RCC 7860 (cell line): ENCODE data around the gene COPS9.

Experiments used
- DNase-seq: peaks from one replicate; pipeline ENCODE4 v3.0.0-alpha.2; 2015; ENCODE audit warnings: low spot score
- FAIRE-seq: peaks from 2 replicates; lab custom pipeline; 2012; peaks lifted over from hg19 to GRCh38; lab: Jason Lieb, UNC

The COPS9 gene

DNA sequence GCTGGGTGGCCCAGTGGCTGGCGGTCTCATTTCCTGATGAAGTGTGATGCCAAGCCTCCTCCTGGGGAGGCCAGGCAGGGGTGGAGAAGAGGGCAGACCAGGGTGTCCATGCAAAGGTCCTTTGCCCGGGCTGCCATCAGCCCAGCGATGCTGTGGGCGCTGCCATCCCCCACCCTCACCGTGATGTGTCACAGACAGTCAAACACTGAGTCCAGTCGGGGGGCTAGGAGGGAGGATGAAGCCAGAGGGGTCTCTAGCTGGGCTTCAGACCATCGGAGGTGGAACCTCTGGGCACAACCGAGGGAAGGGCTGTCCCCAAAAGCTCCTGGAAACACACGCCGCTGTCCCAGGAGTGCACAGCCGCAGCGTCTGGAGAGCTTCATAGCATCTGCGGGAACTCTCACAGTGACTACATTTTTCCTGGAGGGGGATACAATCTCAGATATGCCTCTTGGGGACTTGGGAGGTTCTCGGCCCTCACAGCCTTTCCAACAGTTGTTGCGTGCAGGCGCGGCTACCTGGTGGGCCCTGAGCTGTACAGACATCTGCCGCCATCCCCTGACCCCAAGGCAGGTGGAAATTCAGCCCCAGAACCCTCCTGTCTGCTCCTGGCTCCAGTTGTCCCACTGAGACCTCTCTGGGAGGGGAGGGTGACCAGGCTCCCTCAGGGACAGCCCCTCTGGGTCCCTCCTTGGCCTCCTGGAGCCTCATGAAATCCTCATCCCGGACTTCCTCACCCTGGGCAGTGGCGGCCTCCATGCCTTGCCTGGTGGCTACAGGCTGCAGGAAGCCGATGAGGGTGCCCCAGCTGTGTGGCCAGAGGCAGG is 30.9 kb upstream of the COPS9 start:
- FAIRE-seq (no peak), DNase-seq (no peak)

DNA sequence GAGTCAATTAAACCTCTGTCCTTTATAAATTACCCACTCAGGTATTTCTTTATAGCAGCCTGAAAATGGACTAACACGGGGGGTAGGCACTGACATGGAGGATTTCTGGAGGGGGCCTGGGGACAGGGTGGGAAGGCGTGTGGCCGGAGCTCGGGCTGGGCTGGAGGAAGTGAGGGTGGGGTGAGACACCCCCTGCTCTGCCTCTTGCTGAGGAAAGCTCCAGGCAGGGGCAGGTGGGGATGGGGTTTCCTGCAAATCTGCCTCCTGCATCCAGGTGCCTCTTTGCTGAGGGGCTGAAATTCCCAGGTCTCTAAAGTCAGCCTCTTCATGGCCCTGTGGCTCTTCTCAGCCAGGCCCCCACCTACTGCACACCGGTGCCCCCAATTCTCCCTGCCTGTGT is 30.1 kb upstream of the COPS9 start:
- FAIRE-seq (no peak), DNase-seq (no peak)

DNA sequence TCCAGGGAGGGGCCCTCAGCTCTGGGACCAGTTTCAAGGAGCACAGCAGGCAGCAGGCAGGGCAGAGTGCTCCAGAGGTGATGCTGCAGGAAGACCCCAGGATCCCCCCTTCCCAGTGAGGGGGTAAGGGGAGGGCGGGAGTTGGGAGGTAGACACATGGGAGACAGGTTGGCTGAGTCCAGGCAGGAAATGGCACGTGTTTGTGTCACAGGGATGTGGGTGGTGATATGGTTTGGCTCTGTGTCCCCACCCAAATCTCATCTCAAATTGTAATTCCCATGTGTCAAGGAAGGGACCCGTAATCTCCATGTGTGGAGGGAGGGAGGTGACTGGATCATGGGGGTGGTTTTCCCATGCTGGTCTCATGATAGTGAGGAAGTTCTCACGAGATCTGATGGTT is 29.6 kb upstream of the COPS9 start:
- FAIRE-seq: no peak
- DNase-seq: no peak

DNA sequence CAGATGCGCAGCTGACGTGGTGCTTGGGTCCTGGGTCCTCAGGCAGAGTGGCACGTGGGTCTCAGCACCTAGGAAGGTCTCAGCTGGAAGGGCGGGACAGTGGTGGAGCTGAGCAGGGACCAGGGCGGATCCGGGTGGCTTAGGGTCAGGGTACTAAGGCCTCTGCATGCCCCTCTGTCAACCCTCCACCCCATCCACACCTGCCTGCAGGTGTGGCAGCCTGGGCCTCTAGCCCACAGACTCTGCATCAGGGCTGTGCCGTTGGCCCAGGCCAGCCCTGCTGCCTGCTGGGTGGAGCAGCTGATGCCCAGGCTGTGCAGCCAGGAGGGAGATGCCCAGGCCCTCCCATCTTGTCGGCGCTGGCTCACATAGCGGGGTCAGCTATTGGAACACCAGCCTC is 28.9 kb upstream of the COPS9 start:
- DNase-seq: no peak
- no peak for FAIRE-seq

DNA sequence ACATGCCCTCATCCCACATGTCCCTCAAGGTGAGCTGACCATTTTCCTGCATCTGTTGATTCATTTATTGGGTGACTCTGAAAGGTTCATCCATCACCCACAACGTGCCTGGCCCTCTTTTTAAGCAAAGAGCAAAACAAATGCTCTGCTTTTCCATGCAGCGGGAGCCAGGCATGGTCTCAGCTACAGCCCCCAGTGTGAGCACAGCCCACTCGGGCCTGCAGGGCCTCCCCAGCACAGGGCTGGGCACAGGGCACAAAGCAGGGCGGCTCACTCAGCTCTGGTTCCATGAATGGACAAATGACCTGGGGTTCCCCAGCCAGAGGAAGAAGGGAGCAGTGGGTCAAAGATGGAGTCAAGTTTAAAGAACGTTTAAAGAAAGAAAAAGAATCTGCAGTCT is 28.5 kb upstream of the COPS9 start:
- FAIRE-seq: no peak

DNA sequence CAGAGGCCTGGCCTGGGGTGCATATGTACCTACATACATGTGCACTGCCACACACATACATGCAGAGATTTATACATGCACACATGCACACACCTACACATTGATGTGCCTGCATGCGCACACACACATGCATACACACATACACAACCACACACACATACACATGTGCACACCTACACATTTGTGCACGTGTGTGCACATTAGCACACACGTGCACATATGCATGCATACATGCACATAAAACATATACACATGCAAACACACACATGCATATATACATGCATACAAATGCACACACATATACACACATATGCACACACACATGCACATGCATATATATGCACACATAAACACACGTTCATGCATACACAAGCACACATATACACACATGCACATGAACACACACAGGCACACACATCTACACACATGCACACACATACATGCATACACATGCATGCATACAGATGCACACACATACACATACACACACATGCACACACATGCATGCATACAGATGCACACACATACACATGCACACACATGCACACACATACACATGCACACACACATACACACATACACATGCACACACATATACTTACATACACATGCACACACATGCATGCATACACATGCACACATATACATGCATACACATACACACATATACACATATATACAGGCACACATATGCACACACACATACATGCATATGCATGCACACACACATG is 27.9 kb upstream of the COPS9 start:
- FAIRE-seq (no peak), DNase-seq (no peak)

More for the DNA sequence above, 28.5 kb upstream of the COPS9 start:
- no peak for DNase-seq

DNA sequence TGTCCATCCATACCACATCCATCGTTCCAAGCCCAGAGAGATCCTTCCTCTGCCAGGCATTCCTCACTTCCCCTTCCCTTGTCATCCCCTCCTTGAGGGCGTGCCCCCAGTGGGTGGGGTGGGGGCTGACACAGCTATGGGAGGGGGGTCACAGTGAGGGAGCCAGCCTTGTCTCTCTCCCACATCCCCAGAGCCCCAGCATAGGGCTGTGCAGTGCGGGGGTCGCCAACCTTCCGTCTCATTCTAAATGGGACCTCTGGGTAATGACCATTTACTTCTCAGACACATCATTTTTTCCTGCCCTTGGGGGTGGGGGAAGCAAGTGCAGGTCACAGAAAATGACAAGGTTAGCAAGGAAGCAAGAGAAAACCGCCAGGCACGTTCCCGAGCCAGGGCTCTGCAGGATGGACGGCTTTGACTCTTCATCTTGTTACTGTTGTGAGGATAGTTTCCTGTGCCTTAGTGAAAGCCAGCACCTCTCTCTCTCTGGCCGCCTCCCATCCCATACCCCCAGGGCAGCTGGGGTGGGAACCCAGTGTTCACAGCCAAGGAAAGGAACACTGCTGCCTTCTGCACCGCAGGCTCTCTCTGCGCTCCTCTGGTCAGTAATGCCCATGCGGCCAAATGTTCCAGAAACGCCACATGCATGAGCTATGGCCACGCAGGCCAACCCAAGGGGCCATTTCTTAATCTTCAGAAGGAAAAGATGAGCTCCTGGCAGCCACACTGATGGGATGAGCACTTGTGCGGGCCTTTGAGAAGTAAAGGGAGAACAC is 27.0 kb upstream of the COPS9 start:
- no peak for FAIRE-seq

DNA sequence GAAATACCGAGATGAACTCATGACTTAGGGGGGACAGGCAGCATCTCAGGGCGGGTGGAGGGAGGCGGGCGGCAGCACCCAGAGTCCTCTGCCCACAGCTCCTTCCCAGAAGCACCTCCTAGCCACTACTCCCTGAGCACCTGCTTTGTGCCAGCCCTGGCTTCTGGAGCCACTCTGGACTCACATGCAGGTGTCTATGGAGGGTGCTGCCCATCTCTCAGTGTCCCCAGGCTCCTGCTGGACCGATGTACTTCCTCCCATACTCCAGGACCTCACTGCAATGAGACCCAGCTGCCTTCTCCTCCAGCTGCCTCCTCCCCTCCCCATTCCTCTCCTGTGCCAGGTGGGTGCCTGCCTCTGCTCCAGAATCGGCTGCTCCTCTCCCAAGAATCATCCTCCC is 26.4 kb upstream of the COPS9 start:
- FAIRE-seq (no peak), DNase-seq (no peak)

More for the DNA sequence above, 27.0 kb upstream of the COPS9 start:
- no peak for DNase-seq

DNA sequence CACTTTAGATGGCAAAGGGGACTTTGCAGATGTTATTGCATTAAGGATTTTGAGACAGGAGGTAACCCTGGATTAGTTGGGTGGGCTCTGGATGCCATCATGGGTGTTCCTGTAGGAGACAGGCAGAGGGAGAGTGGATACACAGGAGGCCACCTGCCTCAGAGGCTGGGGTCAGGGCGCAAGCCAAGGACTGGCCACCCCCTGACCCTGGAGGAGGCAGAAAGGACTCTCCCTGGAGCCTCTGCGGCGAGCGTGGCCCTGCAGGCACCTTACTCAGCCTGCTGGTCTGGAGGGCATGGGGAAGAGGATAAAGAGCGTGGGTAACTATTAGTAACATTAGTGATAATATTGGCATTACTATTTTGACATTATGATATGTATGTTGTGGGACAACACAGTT is 25.9 kb upstream of the COPS9 start:
- DNase-seq (no peak), FAIRE-seq (no peak)

DNA sequence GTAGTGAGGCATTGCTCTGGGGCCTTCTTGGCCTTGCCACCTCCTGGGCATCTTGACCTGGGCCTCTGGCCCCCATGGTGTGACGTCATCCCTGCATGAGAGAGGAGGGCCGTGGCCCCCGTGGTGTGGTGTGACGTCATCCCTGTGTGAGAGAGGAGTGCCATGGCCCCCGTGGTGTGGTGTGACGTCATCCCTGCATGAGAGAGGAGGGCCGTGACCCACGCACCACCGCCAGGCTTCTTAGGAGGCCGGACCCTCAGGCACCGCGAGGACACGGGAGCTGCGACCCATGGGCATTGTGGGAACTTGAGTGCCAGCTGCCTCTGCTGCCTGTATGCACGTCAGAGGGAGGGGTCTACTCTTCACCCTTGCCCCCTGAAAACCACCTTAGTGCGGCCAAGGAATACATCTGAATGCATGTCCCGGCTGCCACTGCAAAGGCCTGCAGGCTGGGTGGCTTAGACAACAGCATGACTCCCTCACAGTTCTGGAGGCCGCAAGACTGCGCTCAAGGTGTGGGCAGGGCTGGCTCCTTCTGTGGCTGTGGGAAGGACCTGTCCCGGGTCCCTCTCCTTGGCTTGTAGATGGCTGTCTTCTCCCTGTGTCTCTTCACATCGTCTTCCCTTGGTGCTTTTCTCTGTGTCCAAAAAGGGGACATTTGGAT is 25.1 kb upstream of the COPS9 start:
- FAIRE-seq: no peak
- DNase-seq: no peak

DNA sequence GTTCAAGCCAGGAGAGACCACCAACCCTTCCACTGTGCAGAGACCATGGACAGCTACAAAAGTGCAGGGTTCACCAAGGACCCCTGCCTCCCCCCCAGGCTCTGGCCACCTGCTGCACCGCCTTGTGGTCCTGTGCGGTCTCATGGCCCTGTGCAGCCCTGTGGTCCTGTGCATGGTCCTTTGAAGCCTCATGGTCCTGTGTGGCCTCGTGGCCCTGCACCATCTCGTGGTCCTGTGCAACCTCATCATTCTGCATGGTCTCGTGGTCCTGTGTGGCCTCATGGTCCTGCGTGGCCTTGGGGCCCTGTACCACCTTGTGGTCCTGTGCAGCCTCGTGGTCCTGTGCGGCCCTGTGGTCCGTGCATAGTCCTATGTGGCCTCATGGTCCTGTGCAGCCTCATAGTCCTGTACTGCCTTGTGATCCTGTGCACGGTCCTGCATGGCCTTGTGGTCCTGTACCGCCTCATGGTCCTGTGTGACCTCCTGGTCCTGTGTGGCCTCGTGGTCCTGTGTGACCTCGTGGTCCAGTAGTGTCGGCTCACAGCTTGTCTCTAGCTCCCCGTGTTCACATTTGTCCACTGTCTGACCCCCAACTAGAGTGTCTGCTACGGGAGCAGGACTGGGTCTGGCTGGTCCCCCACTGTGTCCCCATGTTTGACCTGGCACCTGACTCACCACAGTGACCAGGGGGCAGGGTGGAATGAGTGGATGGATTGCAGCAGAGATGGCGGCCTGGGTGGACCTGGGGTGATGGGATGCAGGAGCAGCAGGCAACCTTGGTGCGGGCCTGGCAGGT is 24.4 kb upstream of the COPS9 start:
- no peak for DNase-seq
- FAIRE-seq: no peak

DNA sequence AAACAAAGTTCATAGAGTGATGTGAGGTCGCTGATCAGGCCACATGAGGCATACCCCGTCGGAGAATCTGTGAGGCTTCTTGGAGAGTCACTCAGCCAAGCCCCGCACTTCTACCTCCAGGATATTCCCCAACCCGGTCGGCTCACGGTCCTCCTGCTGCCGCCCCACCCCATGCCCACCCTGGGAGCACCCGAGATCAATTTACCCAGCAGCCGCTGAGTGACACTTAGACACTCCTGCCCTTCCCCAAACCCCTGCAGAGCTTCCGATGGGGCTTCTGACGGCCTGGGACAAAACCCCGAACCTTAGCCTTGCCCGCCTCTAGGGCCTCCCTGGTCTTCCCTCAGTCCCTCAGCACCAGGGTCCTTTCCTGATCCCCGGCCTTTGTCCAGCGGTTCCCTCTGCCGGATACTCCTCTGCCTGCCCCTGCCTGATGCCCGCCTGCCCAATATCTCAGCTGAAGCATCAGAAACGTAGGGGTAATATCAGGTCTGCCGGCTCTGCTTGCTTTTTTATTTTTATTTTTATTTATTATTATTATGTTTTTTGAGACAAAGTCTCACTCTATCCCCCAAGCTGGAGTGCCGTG is 23.2 kb upstream of the COPS9 start:
- no peak for DNase-seq
- FAIRE-seq: no peak

DNA sequence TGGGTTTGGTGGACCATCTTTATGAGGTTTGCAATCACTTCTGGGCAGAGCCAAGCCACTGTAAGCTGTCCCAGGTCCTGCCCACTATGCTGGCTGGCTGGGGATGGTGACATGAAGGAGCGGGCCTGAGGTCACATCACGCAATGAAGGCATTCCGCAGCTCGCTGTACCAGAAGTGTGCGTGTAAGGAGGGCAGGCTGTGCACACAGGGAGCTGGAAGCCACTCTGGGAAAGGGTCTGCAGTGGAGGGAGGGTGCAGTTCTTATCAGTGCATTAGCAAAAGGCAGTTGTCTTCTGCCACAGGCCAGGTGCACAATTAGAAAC is 21.0 kb upstream of the COPS9 start:
- FAIRE-seq: no peak

DNA sequence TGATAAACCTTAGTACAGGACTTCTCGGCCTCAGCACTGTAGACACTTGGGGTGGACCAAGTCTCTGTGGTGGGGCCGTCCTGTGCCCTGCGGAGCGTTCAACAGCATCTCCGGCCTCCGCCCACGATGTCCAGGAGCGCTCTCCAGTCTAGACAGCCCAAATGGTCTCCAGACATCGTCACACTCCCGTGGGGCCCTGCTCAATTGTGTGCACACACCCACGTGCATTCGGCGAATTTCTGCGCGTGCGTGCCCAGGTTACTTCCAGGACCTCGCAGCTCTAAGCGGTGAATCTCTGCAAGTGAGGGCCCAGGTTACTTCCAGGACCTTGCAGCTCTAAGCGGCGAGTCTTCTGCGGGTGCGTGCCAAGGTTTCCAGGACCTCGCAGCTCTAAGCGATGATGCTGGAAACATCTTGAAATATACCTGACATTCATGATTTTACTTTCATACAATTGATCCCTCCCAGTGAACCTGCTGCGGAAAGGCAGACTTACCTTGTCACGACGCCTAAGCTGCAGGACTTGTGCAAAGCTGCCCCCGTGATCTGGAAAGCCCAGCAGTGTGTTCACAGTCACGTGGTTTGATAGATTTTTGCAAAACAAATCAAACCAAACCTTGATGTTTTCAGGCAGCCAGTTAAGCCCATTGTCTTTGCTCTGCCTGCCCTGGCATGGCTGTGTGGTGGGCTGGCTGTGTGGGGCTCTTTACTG is 20.5 kb upstream of the COPS9 start:
- FAIRE-seq (no peak), DNase-seq (no peak)

More for the DNA sequence above, 21.0 kb upstream of the COPS9 start:
- no peak for DNase-seq

DNA sequence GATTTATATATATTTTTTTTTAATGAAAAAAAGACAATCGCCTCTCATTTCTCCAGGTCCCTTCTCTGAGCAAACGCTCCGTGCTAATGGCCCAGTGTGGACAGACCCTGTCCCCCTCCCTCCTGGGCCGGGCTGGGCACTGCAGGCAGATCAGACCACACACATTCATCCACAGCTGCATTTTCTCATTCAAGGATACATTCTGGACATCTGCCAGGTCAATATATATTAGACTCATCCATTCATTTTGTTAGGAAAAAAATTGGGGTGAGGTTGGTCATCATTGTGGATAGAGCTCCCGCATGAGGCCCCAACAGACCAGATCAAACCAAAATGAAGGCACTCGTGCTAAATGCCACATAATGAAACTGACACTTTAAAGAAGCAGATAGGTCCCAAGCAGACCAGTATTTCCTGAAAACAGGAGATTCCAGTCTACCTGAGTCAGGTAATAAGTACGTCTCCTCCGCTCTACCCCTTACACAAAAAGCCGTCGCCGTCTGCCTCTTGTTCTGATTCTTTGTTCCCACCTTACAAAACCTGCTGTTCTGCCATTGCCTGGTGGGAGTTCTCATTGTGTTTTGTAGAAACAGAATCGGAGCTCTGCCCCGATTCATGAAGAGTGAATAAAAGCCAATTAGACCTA is 19.8 kb upstream of the COPS9 start:
- FAIRE-seq (no peak), DNase-seq (no peak)

DNA sequence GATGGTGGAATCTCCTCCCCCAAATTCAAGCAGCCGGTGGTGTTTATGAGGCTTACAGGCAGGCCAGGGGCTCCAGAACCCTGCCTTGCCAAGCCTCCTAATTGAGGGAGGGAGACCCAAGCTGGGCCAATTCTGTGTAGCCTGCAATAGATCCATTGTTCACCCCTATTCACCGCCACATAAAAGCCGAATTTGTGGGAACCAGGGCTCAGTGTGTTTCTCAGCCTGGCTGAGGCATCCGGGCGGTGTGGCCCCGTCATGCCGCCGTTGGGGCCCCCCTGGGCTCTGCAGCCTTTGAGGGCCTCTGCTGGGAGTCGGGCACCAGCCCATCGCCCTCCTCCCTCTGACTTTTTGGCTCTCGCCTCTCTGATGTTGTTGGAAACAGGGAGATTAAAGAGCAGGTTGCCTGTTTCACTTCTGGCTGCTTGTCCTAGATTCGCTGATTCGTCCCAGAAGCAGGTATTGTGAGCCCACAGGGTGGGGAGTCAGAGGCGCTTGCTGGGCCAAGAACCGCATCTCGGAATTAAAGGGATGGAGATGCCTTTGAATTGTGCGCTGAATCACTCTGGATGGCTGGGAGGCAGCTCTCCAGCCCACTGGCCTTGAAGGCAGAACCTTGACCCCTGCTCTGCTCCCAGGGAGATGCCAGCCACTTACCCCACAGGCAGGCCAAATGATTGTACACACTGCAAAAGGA is 19.1 kb upstream of the COPS9 start:
- no peak for FAIRE-seq
- DNase-seq: no peak

DNA sequence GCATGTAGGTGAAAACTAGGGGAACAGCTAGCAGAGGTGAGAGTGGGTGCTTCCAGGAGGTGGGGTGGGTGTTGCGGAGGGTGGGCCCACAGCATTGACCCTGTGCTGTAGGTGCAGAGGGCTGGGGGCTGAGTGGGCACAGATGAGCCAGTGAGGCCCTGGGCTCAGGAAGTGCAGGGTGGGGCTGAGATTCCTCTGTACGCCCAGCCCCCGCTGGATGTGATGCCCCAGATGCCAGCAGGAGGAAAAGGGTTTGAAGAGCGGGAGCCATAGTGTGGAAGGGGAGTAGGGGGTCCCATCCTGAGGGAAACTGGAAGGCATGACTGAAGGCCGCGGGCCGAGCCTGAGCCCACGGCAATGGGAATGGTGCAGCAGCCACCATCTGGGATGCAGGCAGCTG is 18.5 kb upstream of the COPS9 start:
- FAIRE-seq: no peak
- no peak for DNase-seq

DNA sequence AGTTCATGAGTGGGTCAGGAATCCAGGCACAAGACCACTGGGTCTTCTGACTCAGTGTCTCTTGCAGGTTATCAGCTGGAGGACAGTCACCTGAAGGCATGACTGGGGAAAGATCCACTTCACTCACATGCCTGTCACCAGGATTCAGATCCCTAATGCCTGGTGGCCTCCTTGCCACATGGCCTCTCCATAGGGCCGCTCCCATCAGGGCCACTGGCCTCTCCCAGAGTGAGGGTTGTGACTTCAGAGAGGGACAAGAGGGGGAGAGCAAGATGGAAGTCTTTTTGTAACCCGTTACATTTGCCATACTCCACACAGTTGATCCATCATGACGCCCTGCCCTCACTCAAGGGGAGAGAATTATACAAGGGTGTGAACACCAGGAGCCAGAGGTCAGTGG is 17.3 kb upstream of the COPS9 start:
- DNase-seq (no peak), FAIRE-seq (no peak)
